HL-60 (cell line): Measurements from ENCODE around the gene AP1M2.
A peak's percentile ranks its signal among the peaks of the same experiment; 100 is the strongest.
"Not testable (repeated sequence)": the region's sequence is repeated elsewhere in the genome, so short reads cannot be mapped to it uniquely, and the experiment has no call there.

Experiments used
- DNase-seq, 2 experiments: peaks; one replicate each; pipeline ENCODE4 v3.0.0-alpha.2; 2010 to 2020; ENCODE audit warnings: low read depth in 1 of 2, low spot score in 1 of 2
- H3K27ac ChIP-seq: fragments of 250-450 bp; sonication (Bioruptor Pico); replicated peaks from 2 replicates; pipeline ENCODE4 v1.5.1; 2020; ENCODE audit warnings: mild to moderate bottlenecking, moderate library complexity
- H3K27me3 ChIP-seq: fragments of 250-450 bp; sonication (Bioruptor Pico); 2 replicates; pipeline ENCODE4 v1.5.1; 2021; ENCODE audit warnings: mild to moderate bottlenecking, moderate library complexity; ENCODE audit not compliant: insufficient read depth, poor library complexity, severe bottlenecking
- H3K4me3 ChIP-seq: replicated peaks from 2 replicates; pipeline ENCODE4 v1.5.1; 2011; ENCODE audit warnings: mild to moderate bottlenecking, control low read depth, low read length; ENCODE audit not compliant: insufficient read depth
- GABPA ChIP-seq: IDR thresholded peaks from 2 replicates; pipeline ENCODE4 v1.6.1; 2012; ENCODE audit warnings: low read depth
- POLR2AphosphoS5 ChIP-seq: IDR thresholded peaks from 2 replicates; pipeline ENCODE4 v1.6.1; 2012; ENCODE audit warnings: low read depth
- REST ChIP-seq: IDR thresholded peaks from 2 replicates; pipeline ENCODE4 v1.6.1; 2012; ENCODE audit warnings: low read depth; ENCODE audit not compliant: insufficient replicate concordance
- SPI1 ChIP-seq: IDR thresholded peaks from 2 replicates; pipeline ENCODE4 v1.6.1; 2012; ENCODE audit warnings: low read depth, mild to moderate bottlenecking, borderline replicate concordance
- TF ChIP-seq, protein P1 (sequence below): IDR thresholded peaks from one replicate; pipeline ENCODE4 v1.5.1; 2011; ENCODE audit warnings: low read length, control low read depth, inconsistent platforms; ENCODE audit not compliant: insufficient read depth

Gene AP1M2

GRCh38 chr19:10539016-10539415, 48.1 kb downstream of the AP1M2 start:
- peak in 1 of 2 experiments; percentile 44 for DNase-seq
- H3K27me3 ChIP-seq, H3K4me3 ChIP-seq, H3K27ac ChIP-seq: not testable (repeated sequence)
- TF ChIP-seq SPI1, result peak; percentile 44; the same call in 1 of the 2 replicates

DNA sequence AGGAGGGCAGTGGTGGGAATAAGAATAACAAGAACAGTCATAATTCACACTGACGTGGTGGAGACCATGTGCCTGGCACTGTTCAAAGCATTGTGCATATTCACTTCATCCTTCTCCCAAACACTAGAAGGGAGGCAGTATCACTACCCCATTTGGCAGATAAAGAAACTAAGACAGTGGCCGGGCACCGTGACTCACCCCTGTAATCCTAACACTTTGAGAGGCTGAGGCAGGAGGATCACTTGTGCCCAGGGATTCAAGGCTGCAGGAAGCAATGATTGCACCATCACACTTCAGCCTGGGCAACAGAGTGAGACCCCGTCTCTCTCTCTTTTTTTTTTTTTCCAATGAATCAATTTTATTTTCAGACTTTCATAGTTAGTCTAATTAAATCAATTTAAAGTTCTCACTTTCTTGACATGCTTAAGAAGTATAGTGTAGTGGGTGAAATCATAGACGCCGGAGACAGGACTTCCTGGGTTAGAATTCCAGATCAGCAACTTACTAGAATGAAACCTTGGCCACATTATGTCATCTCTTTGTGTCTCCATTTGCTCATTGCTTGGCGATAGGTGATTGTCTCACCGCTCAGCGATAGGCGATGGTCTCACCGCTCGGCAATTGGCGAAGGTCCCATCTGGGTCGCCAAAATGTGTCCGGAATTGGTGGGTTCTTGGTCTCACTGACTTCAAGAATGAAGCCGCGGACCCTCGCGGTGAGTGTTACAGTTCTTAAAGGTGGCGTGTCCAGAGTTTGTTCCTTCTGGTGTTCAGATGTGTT, 48.7 kb downstream of the AP1M2 start:
- no peak for DNase-seq
- TF ChIP-seq REST (no peak), POLR2AphosphoS5 (no peak), GABPA (no peak), SPI1 (no peak)
- TF ChIP-seq, protein P1, sequence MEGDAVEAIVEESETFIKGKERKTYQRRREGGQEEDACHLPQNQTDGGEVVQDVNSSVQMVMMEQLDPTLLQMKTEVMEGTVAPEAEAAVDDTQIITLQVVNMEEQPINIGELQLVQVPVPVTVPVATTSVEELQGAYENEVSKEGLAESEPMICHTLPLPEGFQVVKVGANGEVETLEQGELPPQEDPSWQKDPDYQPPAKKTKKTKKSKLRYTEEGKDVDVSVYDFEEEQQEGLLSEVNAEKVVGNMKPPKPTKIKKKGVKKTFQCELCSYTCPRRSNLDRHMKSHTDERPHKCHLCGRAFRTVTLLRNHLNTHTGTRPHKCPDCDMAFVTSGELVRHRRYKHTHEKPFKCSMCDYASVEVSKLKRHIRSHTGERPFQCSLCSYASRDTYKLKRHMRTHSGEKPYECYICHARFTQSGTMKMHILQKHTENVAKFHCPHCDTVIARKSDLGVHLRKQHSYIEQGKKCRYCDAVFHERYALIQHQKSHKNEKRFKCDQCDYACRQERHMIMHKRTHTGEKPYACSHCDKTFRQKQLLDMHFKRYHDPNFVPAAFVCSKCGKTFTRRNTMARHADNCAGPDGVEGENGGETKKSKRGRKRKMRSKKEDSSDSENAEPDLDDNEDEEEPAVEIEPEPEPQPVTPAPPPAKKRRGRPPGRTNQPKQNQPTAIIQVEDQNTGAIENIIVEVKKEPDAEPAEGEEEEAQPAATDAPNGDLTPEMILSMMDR, result no peak

GRCh38 chr19:10537668-10538067, 49.4 kb downstream of the AP1M2 start:
- peaks cover 3% of the 10 kb centered on the region for H3K27me3 ChIP-seq
- TF ChIP-seq, protein P1, result no peak
- TF ChIP-seq POLR2AphosphoS5 (no peak), REST (no peak), SPI1 (no peak), GABPA (no peak)
- H3K4me3 ChIP-seq, result no peak overlapping the region
- H3K27ac ChIP-seq, result no peak overlapping the region
- no peak for DNase-seq

More for the DNA sequence above, 48.7 kb downstream of the AP1M2 start:
- no peak overlapping the region for H3K4me3 ChIP-seq
- H3K27ac ChIP-seq, result no peak overlapping the region
- peaks cover 3% of the 10 kb centered on the region for H3K27me3 ChIP-seq

- TF ChIP-seq SPI1 (no peak), POLR2AphosphoS5 (no peak), GABPA (no peak), REST (no peak)
- TF ChIP-seq, protein P1, result no peak
- Histone ChIP-seq H3K4me3 (no peak overlapping the region), H3K27ac (no peak overlapping the region), H3K27me3 (peaks cover 3% of the 10 kb centered on the region)
- DNase-seq, result no peak
These were observed 51.5 kb downstream of the AP1M2 start for GRCh38 chr19:10535613-10536012.
